GM19193 (cell line): ENCODE measurements around the gene ATF5.
A peak's percentile ranks its signal among the peaks of the same experiment; 100 is the strongest.

Source experiments
- POLR2A ChIP-seq: IDR thresholded peaks from 4 replicates; pipeline ENCODE4 v1.6.1; 2011; ENCODE audit not compliant: insufficient read depth, insufficient read length; ENCODE audit errors: extremely low read depth

The ATF5 gene

GRCh38 chr19:49890349-49891311, 38.4 kb upstream of the ATF5 start:
- TF ChIP-seq POLR2A = peak; percentile 10

- no peak for TF ChIP-seq POLR2A
Measured at GRCh38 chr19:49891393-49891792, 37.6 kb upstream of the ATF5 start.

- TF ChIP-seq POLR2A = no peak
Measured at GRCh38 chr19:49892716-49893115, 36.3 kb upstream of the ATF5 start.

- no peak for TF ChIP-seq POLR2A
Measured at GRCh38 chr19:49894011-49894664, 34.9 kb upstream of the ATF5 start.

GRCh38 chr19:49894879-49895565, 34.0 kb upstream of the ATF5 start:
- peak; percentile 67 for TF ChIP-seq POLR2A

- peak; percentile 44 for TF ChIP-seq POLR2A
Measured at GRCh38 chr19:49895566-49896297, 33.3 kb upstream of the ATF5 start.

- peak; percentile 78 for TF ChIP-seq POLR2A
Measured at GRCh38 chr19:49896863-49897621, 32.0 kb upstream of the ATF5 start, which contains the start of gene IL4I1. Gene IL4I1, minus strand, starts transcription at chr19:49896887. Its CDS starts 727 bp downstream, at chr19:49896160.

GRCh38 chr19:49904136-49904535, 24.9 kb upstream of the ATF5 start:
- no peak for TF ChIP-seq POLR2A

GRCh38 chr19:49906879-49907564, 22.0 kb upstream of the ATF5 start:
- TF ChIP-seq POLR2A = no peak

- no peak for TF ChIP-seq POLR2A
Measured at GRCh38 chr19:49907745-49908446, 21.1 kb upstream of the ATF5 start.

- no peak for TF ChIP-seq POLR2A
Measured at GRCh38 chr19:49908480-49909420, 20.3 kb upstream of the ATF5 start.

GRCh38 chr19:49910179-49910578, 18.8 kb upstream of the ATF5 start:
- TF ChIP-seq POLR2A = peak; percentile 16
